SK-N-DZ (cell line): ENCODE results near the gene PHLDB1.
A peak's percentile ranks its signal among the peaks of the same experiment; 100 is the strongest.

Experiments used
- DNase-seq: peaks from one replicate; pipeline ENCODE4 v3.0.0-alpha.2; 2015; ENCODE audit warnings: low spot score

The PHLDB1 gene

GRCh38 chr11:118638726-118639125 lies 31.3 kb downstream of the PHLDB1 start:
- no peak for DNase-seq

GRCh38 chr11:118639899-118640298 lies 32.5 kb downstream of the PHLDB1 start:
- DNase-seq = no peak

DNA sequence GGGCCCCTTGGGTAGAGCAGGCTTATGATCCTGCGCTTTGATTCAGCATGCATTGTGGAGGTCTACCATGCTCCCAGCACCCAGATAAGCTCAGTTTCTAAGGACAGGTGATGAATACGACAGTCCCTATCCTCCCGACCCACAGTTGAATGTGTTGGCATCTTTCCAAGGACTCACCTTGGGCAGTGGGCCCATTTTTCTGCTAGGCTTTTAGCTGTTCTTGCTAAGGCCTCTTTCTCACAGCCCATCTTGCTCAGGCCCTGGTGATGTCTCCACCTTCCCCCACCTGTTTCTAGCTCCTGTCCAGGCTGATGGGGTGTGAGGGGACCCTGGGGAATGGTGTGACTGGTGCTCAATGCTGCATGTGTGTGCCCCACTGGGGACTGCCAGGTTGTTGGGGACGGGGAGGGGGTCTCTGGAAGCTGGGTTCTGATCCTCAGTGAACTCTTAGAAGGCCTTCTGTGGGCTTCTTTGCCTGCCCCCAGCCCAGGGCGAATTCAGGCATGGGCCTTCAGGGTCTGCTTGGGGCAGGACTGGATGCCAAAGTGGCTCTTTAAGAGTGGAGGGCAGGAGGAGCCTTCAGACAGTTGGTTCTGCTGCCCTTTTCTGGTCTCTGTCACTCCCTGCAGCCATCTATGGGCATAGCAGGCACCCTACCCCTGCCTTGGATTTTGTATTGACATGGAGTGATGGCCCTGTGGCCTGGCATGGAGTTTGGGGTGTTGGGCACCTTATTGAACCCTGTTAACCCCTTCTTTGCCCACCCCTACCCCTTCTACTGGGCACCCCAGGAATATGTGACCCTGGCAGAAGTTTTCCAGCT lies 33.1 kb downstream of the PHLDB1 start:
- no peak for DNase-seq

GRCh38 chr11:118641397-118642019 lies 34.1 kb downstream of the PHLDB1 start:
- no peak for DNase-seq

GRCh38 chr11:118643142-118643994 lies 36.0 kb downstream of the PHLDB1 start:
- DNase-seq = no peak

- DNase-seq = no peak
Observed at GRCh38 chr11:118643995-118644345, 36.6 kb downstream of the PHLDB1 start.

DNA sequence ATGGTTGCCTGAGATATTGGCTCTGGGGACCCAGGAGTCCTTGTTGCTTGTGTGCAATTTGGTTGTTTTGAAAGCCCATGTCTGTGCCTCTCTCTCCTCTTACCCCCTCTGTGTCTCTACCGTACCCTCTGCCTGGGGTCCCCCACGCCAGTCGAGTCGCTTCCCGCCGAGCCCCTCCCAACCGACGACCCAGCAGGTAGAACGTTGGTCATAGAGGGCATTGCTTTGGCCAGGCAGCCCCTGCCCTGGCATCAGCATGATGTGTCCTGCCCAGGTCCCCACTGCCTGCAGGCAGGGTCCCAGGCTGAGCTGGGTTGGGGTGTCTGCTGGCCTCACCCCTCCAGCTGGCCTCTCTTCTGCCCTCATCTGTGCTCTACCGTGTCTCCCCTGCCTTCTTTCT lies 37.1 kb downstream of the PHLDB1 start:
- no peak for DNase-seq

DNA sequence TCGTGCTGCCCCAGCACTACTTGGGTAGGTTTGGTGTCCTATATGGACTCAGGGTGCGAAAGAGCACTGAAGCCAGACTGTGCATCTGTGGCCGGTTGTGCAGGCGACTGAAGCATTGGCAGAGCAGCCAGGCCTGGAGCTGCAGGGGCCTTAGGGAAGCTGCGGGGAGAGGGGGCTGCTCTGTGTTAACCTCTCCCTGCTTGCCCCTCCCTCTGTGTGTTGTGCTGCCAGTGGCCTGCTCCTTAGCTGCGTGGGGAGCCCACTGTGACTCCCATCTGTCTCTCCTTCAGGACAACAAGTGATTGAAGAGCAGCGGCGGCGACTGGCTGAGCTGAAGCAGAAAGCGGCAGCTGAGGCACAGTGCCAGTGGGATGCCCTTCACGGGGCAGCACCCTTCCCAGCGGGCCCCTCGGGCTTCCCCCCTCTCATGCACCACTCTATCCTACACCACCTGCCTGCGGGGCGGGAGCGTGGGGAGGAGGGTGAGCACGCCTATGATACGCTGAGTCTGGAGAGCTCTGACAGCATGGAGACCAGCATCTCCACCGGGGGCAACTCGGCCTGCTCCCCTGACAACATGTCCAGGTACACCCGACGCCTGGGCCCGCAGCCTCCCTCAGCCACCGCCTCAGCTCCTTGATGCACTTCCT lies 37.8 kb downstream of the PHLDB1 start:
- DNase-seq = no peak

DNA sequence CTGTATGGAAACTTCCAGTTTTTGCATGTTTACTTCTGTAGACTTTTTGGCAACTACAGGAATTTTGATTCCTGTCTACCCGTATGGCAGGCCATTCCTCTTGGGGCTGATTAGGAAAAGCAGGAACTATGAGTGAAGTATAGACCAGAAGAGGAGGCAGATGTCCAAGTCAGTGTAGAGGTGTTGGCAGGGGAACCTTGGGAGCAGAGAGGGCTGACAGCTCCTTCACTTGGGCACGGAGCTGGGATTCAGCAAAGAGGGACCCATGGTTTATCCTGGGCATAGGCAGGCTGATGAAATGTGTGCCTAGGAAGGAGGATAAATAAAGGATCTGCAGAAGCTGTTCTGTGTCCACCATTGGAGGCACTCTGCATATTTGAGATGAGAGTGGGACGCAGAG lies 39.0 kb downstream of the PHLDB1 start:
- DNase-seq = no peak

DNA sequence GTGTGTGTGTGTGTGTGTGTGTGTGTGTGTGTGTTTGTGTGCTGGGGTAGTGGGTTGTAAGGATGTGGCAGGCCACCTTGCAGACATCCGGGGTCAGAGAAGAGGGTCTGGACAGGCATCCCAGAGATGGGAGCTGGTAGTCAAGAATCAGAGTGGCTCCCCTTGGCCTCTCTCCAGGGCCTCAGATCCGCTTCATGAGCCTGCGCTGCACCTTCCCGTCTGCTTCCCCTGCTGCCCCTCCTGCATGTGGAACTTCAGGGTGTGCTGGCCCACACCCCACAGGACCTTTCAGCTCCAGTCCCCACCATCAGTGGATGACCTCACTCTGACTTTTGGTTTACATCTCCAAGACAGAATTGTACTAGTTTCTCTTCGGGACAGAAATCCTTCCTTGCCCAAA lies 40.9 kb downstream of the PHLDB1 start:
- no peak for DNase-seq

DNA sequence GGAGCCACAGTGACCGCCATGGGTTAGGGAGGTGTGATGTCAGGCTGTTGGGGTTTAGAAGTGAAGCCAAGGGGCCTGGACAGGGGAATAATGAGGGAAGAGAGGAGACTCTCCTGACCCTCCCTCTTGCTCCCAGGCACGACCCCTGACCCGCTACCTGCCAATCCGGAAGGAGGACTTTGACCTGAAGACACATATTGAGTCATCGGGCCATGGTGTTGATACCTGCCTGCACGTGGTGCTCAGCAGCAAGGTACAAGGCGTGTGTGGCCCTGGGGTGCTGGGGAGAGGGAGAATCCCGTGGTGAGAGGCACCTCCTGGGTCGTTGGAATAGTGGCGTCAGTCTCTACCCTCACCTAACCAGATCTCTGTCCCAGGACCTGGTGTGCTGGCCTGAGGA lies 42.5 kb downstream of the PHLDB1 start:
- no peak for DNase-seq

DNA sequence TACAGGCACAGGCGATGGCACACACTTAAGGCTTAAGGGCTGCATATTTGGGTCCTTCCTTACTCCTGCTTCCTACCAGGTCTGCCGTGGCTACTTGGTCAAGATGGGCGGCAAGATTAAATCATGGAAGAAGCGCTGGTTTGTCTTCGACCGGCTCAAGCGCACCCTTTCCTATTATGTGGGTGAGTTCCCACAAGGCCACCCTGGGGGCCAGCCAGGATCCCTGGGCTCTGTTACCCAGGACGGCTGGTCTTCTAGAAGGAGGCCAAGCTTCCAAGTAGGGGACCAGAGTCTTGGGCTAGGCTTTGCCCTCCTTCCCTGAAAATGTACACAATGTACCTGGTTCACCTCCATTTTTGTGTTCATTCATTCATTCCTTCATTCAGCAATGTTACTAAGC lies 43.0 kb downstream of the PHLDB1 start:
- no peak for DNase-seq

- DNase-seq = no peak
Observed at GRCh38 chr11:118651820-118652219, 44.4 kb downstream of the PHLDB1 start.

GRCh38 chr11:118652681-118653181 lies 45.3 kb downstream of the PHLDB1 start:
- DNase-seq = no peak

GRCh38 chr11:118653684-118654390 lies 46.4 kb downstream of the PHLDB1 start:
- DNase-seq = no peak

- DNase-seq = no peak
Observed at GRCh38 chr11:118655486-118656190, 48.2 kb downstream of the PHLDB1 start.

DNA sequence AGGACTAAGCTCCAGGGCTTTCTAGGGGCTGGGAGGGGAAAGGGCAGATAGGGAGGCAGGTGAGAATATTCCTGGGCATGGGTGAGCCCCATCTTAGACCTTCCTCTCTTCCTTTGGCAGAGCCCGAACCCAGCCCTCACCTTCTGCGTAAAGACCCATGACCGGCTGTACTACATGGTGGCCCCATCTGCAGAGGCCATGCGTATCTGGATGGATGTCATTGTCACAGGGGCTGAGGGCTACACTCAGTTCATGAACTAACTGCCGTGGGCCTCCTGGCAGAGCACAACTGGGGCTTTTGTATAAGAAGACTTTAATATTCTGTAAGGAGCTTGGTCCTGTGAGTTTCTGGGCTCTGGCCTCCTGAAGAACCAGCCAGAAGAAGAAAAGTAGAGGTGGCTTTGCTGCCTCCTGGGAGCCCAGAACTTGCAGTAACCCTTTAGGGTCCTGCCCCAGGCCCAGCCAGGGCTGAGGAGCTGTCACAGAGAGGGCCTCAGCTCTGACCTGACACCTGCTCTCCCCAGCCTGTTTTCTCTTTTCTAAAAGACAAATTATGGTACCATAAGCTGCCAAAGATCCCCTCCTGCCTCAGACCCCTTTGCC lies 49.2 kb downstream of the PHLDB1 start:
- no peak for DNase-seq

GRCh38 chr11:118657238-118657637 lies 49.8 kb downstream of the PHLDB1 start:
- peak; percentile 66 for DNase-seq

- no peak for DNase-seq
Observed at GRCh38 chr11:118657709-118658428, 50.5 kb downstream of the PHLDB1 start.
